NCI-H524 (cell line): ENCODE measurements around the gene PBRM1.

Experiments
- DNase-seq, 2 experiments: peaks; one replicate each; lab custom pipeline; 2025; lab: John Stamatoyannopoulos, UW

Gene PBRM1

DNA sequence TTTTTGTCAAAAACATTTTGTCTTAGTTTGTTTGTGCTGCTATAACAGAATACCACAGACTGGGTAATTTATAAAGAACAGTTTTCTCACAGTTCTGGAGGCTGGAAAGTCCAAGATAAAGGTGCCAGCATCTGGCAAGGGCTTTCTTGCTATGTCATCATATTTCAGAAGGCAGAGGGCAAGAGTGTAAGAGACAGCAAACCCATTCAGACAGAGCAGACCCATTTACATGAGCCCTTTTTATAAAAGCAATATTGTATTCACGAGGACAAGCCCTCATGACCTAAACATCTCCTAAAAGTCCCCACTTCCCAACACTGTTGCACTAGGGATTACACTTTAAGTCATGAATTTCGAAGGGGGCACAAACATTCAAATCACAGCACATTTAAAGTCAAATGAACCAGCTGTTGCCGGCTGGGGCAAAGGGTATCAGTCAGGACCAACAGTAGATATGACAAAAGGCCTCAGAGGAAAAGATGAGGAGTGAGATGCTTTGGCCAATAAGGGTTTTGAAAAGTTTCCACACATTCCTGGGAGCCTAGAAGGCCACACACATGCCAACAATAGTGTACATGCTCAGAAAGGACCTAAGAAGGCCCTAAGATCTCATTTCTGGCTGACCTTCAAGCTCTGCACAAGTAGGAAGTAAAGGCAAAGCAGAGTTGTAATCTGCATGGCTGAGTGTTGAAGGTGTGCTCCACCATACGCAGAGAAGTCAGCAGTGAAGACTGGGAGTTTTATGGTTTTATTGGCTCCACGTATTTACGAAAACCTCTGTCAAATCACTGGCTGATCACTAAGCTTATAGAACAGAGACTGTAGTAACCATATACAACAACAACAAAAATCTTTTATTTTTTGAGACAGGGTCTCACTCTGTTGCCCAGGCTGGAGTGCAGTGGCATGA, 111.4 kb downstream of the PBRM1 start:
- no peak for DNase-seq

DNA sequence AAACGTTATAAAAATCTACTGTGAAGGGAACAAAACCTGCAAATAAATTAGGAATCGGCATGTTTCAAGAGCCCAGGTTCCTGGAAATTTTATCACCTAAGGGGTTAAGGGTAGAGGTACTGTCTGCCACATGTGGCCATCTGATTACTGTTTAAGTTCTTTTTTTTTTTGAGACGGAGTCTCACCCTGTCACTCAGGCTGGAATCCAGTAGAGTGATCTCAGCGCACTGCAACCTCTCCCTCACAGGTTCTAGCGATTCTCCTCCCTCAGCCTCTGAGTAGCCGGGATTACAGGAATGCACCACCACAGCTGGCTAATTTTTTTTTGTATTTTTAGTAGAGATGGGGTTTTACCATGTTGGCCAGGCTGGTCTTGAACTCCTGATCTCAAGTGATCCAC, 113.5 kb downstream of the PBRM1 start:
- no peak for DNase-seq

DNA sequence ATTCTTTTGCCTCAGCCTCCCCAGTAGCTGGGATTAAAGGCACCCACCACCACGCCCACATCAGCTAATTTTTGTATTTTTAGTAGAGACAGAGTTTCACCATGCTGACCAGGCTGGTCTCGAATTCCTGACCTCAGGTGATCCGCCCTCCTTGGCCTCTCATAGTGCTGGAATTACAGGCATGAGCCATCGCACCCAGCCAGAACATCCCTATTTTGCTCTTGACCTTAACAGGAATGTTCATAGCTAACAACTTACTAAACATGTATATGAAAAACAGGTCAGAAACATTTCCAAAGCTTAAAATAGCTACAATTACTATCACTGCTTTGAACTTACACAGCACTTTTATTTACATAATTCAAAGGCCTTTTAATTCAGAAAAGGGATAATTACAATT, 115.6 kb downstream of the PBRM1 start:
- no peak for DNase-seq

DNA sequence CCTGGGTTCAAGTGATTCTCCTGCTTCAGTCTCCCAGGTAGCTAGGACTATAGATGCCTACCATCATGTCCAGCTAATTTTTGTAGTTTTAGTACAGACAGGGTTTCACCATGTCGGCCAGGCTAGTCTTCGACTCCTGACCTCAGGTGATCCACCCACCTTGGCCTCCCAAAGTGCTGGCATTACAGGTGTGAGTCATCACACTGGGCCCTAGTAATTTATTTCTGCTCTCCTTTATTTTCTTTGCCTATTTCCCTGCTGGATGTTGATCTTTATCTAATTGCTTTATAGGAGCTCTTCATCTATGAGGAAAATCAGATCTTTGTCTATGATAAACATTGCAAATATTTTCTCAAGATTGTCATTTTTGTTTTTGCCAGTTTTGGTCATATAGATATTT, 117.6 kb downstream of the PBRM1 start:
- DNase-seq = no peak

DNA sequence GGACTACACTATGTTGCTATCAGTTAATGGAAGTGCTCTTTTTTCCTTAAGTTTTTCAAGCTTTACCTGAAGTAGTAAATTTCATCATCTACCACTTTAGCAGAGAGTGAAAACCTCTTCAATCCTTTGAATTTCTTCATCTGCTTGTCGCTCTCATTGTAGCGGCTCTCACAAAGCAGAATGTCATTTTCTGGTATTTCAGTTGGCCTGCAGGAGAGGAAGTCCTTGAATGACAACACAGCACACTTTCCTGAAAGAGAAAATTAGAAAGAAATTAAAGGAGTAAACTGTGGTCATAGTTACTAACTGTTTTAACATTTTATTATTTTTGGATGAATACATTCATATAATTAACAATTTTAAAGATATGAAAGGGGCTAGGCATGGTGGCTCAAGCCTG, 121.7 kb downstream of the PBRM1 start:
- no peak for DNase-seq

DNA sequence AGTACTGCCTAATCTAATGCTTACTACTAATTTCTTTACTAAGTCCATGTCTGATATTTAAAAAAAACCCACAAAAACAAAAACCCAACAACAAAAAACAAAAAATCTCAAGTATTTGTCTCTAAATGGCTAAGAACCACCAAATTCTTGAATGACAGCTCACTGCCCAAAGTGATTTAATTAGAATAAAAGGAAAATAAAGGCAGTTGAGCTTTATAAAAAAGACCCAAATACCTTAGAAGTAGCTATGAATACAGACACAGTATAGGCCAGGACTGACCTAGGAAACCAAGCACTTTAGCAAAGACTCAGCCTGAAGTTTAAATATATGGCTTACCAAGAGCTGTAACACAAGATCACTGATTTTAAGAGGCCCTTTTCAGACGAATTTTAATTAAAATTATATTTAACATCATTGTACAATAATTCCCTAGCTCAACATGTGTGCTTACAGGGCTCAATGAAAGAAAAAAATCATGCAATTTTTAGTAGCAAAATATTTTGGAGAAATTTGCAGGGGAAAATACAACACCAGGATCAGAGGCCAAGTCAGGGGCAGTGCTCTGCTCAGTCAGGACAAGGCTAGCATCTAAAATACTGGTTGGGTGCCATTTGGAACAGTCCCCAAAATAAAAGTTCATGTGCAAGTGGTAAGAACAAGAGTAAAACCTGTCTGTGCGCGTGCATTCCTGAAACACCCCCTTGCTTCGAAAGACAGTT, 124.5 kb downstream of the PBRM1 start:
- DNase-seq = no peak

DNA sequence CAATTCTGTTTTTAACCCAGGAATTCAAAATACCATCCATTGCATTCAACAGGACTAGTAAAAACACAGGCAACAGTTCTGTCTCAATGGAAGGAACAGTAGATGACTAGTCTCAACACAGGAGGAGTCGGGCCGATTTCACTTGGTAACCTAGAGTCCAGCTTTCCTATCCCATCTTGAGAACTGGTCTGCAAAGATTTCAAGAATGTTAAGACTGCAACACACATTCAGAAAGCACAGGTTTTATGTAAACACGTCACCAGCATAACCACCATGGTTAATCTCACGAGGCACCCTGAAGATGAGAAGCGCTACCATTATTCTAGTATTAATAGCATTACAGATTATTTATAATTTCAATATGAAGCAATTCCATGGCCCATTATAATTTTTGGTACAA, 127.3 kb downstream of the PBRM1 start:
- DNase-seq = no peak

DNA sequence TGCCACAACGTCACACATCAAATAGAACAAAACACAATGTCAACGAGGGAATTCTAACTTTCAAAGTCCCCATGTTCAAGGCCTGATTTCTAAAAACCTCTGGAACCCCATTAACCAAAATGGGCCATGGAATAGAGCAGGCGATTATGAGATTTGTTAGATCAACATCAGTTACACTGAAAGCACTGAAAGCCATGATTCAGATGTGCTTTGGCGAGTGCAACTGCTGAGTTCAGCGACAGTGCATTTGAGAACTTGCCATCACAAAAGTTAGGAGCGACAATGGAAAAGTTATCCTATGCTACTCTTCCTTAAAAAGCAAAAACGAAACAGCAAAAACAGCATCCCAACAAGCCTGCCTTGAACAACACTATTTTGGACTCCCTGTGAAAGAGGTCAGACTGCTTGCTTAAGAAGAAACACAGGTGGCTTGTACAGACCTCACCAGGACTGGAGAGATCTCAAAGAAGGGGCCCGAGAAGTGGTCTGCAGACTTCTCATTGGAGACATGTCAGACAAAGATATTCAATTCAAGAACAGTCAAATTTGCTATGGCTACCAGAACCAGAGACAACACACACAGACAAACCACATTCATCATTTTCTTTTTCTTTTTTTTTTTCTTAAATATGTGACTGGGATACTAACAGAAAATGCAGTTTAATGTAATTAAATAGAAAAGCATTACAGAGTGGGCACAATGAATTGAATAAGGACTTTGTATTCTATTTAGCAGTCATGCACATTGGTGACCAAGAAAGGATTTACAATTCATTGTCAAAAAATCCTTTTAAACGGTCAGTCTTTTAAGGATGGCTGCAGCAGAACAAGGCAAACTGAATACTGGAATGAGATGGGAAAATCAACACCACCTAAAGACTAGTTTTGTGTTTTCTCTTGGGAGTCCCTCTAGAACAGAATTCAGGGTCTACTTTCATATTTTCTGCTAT, 128.4 kb downstream of the PBRM1 start:
- no peak for DNase-seq

DNA sequence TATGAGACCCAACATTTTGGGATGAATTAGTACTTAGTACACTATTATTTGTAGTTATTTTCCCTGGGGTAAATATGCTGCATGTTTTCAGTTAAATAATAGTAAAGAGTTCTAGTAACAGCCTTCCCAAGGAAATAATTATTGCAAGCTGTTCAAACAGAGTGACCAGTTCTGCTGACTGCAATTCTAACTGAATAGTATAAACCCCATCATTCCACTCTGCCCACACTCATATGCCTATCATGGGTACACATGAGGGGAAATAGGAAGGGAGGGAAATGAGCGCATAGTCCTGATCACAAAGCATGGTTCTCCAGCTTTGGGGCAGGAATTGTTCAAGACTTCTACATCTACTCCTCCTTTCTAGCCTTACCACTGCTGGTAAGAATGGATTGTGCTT, 130.7 kb downstream of the PBRM1 start:
- no peak for DNase-seq

DNA sequence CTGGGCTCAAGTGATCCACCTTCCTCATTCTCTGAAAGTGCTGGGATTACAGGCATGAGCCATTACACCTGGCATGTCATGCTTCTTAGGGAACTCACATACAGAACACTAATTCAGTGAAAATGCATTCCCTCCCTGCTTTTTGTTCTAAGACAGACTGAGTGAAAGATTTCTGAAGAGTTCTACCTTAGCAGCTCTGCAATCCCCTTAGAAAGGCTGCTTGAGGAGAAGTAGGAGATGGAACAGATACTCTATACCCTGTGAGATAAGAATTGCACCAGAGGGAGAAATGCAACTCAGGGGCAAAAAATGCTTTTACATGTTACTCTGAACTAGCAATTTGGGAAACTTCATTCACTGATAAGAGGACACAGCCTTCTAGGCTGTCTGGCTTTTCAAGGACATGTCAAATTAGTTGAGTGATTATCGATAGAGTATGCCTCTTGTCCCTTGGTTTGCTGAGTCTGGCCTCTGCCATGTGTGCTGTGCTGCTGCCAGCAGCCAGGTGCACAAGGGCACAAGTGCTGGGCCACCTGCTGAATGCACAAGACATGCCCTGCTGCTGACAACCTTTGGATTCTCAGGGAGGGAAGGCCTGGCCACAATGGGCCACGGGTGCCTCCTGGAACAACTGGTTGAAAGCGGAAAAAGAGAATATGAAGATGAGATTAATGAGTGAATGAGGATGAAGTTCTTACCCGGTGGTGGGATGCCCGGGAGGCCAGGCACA, 131.5 kb downstream of the PBRM1 start:
- DNase-seq = no peak

DNA sequence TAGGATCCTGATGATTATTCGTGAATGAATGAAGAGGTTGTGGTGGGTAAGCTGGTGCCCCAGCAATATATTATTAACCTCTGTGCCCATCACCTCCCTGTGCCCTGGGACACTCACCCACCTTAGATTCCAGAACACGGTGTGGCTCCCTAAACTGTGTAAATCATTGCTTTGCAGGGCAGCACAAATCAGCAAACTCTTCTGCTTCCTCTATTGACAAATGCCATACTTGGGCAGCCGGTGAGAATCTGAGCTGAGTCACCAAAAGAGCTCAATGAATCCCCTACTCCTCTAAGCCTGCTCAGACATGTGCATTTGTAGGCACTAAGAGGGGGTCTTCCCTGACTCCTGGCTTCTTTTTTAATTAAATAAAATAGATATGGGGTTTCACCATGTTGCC, 133.6 kb downstream of the PBRM1 start:
- no peak for DNase-seq

DNA sequence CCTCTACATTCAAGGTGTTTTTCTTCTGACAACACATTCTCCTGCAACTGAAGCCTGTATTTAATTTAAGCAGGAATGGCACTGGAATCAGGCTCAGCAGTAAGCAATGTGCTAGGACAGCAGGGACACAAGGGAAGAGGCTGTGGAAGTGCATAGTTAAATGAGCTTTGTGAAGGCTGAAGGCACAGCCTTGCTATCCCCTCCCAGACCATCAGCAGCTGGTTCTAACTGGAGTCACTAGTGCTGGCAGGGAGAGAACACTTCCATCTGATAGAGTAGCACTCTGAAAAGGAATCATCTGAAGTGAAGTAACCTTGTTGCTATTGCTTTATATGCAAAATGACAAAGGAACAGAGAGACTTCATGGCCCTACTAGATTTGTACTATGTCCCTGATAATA, 134.6 kb downstream of the PBRM1 start:
- DNase-seq = no peak

DNA sequence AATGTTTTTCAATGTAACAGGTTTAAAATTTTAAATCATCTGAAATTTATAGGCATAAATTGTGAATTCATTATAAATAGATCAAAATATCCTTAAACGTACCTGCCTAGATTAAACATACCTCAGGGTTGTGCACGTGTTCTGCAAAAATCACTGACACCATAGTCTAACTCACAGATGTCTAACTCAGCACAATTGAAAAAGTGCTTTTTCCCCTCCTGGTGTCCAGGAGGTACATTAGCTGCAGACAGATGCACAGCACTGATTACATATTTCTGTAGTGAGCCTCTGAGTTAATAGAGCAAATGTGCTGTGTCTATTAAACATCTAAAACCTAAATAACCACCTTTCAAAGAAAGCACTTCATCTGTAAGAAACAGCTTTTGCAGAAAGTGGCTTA, 138.6 kb downstream of the PBRM1 start:
- DNase-seq = no peak

DNA sequence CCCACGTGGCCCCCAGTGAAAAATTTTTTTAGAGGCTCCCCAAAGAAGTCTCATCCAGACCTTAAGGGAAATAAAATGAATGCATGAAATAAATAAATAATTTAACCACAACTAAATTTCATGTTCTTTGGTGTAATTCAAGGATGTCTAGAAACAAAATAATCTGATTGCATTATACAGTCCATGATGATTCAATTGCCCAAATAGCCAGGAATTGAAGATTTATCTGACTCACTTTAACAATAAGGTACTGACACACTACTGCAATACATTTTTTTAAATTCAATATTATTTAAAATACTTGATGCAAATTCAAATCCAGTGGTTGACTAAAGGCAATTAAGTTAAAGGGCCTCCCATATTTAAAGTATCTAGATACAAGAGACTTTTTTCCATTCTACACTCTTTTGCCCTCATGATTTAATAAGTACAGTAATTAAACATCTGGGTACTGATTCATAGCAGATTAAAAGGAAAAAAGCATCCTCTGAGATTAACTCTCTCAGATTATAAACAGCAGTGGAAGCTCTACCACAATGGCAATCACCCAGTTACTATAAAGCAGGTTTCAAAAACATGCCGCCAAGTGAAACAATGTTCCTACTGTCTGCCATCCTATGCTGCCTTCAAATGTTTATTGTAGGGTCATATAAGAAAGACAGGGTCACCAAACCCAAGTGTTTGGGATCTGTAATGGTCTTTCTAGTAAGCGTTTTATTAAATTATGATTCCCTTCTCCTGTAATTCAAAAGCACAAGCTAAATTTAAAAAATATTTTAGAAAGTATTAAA, 139.4 kb downstream of the PBRM1 start:
- no peak for DNase-seq

DNA sequence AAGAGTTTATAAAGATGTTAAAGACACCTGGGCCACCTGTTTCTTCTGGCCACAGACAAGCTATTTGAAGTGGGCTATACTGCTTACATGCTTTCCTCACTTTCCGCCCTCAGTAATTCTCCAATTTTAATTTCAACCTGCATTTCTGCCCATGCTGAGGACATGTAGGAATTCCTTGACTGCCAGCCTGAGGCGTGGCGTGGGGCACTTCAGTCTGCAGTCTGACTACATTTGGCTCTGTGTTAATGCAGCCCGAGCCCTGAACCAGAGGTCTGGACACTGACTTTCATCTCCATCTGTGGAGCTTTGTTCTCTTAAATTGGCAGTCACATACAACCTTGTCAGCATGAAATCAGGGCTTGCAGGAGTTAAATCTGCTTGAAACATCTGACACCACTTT, 140.8 kb downstream of the PBRM1 start:
- peak in 1 of 2 experiments; percentile 34 for DNase-seq

DNA sequence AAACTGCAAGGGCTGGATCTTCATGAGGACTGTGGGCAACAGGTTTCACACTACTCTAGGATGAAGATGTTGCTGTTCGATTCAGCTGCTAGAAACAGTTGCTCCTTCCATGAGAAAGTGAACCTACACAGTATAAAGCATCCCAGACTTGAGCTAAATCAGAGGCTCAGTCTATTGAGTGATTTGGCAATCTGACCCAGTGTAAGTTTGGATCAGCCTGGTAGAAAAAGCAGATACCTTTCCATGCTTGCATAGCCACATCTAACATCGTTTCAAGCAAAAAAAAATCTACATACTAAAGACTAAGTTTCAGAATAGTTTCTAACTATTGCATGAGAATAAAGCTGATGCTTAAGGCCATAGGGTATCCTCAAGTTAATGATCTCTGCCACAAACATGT, 144.7 kb downstream of the PBRM1 start:
- DNase-seq = no peak

DNA sequence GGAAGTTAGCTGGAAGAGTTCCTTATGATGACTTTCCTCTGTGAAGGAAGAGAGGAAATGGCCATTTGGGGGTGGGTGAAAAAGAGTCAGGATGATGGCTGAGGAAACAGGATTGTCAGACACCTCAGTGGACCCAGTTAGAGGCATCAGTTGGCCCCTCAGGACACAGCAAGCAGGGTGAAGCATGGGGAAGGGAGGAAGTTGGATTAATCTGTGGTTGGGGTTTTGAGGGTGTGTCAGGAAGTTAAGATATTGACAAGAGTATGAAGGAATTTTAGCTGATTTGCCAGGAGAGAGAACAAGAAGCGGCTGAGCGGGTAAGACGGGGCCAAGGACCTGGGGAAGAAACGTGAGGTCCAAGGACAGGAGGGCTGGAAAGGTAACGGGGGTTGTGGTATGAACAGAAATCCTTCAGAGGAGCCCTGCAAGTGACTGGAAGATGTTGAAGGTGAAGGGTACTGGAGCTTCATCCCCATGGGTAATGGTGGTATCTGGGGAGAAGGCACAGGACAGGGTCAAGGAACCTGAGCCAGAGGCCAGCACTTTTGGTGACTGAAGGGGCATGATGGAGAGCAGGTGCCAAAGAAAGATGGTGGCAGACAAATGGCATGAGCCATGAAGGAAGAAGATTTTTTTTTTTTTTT, 146.6 kb downstream of the PBRM1 start:
- DNase-seq = no peak

DNA sequence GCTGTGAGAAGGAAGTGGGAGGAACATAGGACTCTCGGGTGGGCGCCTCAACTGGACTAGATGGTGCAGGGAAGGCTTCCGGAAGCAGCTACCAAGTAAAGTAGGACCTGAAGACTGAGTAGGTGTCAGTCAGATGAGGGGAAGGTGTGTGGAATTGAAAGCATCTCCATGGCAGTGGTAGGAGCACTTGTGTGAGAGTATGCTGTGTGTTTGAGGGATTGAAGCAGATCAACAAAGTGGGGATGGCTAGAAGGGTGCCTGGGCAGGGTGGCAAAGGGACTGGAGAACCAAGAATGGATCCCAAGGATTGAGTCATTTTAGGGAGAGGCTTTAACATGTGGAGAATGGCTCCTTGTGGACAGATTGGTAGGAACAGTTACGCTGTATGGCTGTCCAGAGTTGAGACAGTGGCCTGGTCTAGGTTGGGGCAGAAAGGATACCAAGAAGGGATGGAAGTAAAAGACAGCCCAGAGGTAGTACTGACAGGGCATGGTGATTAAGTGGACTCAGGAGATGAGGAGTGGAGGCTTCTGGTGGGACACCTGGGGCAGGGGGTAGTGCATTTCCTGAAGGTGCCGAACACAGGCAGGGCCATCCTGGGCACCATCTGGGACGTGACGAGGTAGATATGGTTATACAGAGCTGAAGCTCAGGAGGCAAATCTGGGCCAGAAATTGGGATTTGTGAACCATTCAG, 147.8 kb downstream of the PBRM1 start:
- DNase-seq = no peak

DNA sequence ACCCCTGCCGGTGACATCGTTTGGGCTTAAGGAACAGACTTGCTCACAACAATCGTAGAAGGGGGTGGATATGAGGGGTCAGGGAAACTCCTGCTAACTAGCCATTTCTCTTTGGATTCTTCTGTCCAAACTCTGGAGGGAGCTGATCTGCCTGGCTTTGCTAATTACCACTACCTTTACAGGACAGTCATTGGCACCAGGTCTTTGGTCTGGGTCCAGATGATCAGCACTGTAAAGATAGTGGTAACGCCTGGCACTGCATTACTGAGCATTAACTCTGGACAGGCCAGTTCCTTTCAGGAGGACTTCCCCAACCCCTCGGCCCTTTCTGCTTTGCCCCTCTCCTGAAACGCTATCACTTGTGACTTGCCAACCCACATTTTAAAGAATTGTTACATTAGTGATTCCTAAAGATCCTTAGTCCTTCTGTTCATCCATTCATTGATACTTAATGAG, 148.5 kb downstream of the PBRM1 start:
- DNase-seq = no peak
